Stimulated activated CD4-positive, alpha-beta T cell treated with anti-CD3 and anti-CD28 coated beads, Interleukin-1b, Interleukin-23, amount 100 ng/mL, for 1 hour (primary cell): ENCODE data around the gene TMIGD2.

Source experiments
- DNase-seq, 2 donors: peaks; one replicate each; pipeline ENCODE4 v3.0.0-alpha.2; 2020; ENCODE audit warnings: low read depth in 2 of 2

TMIGD2 gene

DNA sequence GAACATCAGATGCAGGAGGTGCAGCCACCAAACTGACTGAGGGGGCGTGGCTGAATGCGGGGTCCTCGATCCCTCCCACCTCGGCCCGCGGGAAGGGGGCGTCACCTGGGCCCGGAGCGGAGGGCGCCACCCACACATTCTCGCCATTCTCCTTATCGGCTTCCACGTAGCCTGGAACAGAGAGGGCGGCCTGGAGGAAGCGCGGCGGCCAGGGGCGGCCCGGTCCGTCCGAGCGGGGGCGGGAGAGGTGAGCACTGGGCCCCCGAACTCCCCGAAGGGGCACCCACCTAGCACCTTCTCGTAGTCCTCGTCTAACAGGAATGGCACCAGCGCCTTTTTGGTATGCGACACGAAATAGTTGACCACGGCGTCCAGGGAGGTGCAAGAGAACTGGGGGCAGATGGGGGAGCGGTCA lies 24.7 kb upstream of the TMIGD2 start:
- no peak for DNase-seq

DNA sequence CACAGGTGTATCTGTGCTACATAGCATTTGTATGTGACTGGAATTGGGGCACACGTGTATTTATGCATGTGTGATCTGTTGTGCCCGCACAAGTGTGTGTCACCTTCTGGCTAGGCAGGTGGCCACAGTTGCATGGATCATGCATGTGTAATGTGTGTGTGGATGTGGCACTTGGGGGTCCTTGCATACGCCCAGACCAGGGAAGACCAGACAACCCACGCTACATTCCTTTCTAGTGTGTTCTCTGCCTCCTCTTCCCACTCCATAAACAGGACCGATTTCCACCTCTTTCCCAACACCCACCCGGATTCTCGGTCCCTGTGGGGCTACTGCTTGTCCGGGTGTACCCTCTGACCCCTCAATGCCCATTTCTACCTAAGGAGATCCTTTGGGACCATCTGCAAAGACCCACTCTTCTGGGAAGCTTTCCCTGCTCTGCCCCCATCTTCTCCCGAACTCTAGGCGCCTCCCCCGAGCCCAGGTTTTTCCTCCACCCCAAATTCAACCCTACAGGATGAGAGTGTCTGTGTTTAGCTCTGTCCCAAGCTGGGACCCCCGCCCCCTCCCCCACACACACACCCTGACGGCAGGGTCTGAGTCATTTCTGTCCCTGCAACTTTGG lies 24.1 kb upstream of the TMIGD2 start:
- no peak for DNase-seq

DNA sequence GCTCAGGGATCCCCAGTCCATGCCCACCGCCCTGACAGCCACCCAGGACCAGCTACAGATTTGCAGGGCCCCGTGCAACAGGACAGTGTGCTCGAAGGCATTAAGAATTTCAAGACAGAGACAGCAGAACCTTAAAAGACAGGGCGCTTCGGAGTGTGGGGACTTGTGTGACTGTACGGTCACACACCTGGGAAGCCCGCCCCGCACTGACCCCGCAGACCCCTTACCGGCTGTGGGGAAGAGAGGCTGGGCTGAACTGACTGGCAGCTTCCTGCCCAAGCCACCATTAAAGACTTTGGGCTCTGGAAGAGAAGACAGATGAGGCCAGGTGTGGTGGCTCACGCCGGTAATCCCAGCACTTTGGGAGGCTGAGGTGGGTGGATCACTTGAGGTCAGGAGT lies 22.0 kb upstream of the TMIGD2 start:
- DNase-seq, result no peak

DNA sequence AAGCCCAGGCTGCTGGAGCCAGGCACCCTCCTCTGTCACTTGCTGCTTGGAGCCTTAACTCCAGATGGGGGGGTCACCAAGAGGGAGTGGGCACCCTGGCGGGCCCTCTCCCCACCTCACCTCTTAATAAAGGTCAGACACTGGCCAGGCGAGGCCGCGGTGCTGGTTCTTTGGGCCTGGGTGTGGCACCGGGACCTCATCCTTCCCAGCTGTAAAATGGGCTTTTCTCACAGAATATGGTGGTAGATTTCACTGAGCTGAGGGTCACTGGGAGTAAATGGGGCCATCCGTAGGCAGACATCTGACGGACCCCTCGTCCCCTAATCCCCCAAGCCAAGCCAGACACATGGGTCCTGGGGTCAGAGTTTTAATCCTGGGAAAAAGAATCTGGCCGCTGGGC lies 21.5 kb upstream of the TMIGD2 start:
- DNase-seq, result no peak

DNA sequence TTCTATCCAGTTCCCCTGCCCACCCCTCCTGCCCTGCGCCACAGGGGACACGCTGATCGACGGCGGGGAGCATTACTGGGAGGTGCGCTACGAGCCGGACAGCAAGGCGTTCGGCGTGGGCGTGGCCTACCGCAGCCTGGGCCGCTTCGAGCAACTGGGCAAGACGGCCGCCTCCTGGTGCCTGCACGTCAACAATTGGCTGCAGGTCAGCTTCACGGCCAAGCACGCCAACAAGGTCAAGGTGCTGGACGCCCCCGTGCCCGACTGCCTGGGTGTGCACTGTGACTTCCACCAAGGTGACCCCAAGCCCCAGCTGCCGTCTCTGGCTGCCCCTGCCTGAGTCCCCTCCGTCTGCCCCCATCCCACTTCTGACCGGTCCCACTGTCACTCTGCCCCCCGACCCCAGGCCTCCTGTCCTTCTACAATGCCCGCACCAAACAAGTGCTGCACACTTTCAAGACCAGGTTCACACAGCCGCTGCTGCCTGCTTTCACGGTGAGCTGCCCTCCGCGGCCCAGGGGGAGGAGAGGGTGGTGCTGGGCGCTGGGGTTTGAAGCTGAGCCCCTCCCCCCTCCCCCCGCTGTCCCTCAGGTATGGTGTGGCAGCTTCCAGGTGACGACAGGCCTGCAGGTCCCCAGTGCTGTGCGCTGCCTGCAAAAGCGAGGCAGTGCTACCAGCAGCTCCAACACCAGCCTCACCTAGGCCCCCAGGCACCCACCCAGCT lies 20.9 kb upstream of the TMIGD2 start:
- no peak for DNase-seq

DNA sequence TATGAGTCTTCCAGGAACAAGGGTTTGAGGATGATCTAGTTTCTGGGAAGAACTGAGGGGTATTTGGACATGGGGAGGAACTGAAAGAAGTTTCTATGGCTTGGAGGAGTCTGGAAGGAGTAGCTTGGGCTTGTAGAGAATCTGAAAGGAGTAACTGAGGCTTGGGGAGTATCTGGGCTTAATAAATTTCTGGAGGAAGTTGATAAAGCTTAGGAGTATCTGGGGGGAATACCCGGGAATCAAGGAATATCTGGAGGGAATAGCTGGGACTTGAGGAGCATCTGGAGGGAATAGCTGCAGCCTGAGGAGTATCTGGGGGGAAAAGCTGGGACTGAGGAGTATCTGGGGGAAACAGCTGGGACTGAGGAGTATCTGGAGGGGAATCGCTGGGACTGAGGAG lies 18.2 kb upstream of the TMIGD2 start:
- DNase-seq, result no peak

DNA sequence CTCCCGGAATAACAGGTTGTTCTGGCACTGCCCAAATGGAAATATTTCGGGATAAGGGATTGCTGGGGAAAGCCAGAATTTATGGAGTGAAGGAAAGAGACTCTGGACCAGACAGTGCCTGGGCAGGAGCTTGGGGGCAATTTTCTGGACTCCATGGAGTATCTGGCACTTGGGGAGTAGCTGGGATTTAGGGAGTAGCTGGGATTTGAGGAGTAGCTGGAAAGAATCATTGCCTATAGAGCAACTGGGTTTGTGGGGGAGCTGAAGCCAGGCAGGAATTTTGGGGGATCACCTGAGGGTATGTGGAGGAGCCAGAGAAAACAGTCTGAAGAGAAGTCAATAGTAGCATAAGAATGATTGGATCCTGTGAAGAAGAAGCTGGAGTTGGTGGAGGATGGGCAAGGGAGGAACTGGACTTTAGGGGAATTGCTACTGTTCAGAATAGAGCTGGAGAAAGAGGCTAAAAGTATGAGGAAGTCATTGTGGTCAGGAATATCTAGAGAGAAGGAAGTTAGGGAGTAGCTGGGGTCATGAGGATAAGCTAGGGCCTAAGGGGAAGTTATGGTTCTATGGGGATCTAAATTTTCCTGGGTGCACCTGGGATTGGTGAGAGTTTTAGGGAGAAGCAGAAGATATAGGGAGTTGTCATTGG lies 17.0 kb upstream of the TMIGD2 start:
- no peak for DNase-seq

DNA sequence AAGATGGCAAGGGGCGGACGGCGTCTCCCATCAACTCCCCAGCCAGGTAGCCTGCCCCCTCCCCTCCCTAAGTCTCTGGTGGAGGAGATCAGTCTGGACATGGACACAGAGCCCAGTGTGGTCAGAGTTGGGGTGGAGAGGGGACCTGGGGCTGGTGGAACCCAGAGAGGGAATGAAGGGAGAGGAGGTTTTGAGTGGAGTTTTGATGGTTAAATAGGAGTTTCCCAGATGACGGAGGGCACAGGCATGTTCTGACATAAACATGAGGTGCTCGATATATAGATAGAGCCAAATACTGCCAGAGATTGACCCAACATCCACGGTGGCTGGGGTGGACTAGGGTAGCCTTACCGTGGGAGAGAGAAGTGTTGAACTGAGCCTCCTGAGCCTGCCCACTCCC lies 16.3 kb upstream of the TMIGD2 start:
- DNase-seq, result no peak

DNA sequence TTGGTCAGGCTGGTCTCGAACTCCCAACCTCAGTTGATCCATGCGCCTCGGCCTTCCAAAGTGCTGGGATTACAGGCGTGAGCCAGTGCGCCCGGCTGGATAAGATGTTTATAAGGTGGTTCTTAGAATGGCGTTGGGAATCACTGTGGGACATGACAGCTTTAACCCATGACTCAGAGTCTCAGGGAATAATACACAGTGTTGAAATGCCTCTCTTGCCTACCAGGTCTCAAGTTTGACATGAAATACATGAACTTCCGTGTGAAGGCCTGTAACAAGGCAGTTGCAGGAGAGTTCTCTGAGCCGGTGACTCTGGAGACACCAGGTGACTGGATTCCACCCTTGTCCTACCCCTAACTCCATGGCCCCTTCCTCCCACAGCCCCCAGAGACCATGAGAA lies 14.8 kb upstream of the TMIGD2 start:
- DNase-seq, result no peak

DNA sequence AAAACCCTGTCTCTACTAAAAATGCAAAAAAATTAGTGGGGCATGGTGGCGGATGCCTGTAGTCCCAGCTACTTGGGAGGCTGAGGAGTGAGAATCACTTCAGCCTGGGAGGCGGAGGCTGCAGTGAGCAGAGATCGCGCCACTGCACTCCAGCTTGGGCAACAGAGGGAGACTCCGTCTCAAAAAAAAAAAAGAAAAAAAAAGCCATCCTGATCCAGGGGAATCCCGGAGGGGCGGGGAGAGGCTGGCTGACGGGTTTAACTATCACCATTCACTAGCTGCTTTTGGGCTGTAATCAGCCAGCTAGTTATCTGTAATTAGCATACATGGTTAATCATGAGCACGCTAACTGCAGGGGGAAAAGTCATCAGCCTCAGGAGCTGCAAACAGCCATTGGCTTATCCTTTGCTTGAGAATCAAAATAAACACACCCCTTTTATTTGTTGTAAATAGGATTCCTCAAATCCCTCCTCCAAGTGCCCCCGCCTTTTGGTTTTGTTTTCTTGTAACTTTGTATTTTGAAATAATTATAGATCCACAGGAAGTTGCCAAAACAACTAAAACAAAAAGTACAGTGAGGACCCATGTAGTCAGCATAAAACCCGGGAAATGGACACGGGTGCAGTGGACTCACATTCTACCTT lies 11.8 kb upstream of the TMIGD2 start:
- DNase-seq, result no peak

DNA sequence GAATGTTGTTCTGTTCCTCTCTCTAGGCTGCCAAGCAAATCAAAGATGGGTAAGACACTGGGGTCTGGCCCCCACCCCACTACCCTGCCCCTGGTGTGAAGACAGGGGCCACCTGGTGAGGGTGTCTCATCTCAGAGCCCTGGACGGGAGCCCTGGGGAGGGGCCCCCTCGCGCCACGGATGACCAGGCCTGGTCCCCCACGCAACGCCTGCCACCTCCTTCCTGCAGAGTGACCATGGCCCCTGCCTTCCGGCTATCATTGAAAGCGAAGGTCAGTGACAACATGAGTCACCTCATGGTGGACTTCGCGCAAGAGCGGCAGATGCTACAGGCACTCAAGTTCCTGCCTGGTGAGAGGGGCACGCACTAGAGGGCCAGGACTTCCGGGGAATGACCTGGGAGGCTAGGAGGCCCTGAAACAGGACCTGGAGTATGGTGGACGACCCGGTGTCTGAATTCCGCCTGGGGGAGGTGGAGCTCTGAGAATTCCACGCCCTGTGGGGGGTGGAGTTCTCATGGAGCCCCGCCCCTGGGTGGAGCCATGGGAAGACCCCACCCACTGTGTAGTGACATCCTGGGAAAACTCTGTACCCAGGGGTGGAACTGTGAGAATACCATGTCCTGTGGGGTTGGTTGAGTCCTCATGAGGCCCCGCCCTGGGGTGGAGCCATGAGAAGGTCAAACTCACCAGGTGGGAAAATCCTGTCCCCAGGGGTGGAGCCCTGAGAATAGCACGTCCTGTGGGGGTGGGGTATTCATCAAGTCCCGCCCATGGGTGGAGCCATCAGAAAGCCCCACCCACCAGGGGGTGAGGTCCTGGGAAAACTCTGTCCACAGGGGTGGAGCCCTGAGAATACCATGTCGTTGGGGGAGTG lies 8.3 kb upstream of the TMIGD2 start:
- DNase-seq, result no peak

DNA sequence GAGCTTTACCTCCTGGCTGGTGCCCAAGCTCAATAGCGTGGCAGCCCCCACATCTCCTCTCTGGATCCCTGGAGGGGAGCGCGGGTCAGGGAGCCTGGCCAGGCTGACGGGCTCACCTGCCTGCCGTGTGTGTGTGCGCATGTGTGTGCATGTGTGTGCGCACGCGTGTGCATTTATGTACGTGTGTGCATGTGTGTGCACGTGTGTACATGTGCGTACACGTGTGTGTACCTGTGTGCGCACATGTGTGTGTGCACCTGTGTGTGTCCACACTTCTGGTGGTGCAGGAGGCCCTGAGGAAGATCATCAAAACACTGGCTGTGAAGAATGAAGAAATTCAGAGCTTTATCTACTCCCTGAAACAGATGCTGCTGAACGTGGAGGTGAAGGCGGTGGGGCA lies 3.5 kb upstream of the TMIGD2 start:
- no peak for DNase-seq

DNA sequence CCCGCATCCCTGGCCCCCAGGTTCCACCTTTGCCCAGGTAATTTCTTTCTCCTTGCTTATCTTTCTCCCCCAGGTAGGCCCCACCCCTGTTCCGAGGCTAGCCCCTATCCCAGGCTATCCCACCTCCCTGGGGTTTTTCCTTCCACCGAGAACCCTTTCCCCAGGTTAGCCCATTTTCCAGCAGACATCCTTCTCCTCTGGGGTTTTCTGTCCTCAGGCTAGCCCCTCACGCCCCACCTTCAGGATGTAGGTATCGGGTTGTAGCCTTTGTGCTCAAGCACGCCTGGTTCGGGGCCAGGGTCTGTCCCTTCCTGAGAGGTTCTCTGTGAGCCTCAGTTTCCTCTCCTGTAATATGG lies 3.0 kb upstream of the TMIGD2 start:
- DNase-seq, result no peak

DNA sequence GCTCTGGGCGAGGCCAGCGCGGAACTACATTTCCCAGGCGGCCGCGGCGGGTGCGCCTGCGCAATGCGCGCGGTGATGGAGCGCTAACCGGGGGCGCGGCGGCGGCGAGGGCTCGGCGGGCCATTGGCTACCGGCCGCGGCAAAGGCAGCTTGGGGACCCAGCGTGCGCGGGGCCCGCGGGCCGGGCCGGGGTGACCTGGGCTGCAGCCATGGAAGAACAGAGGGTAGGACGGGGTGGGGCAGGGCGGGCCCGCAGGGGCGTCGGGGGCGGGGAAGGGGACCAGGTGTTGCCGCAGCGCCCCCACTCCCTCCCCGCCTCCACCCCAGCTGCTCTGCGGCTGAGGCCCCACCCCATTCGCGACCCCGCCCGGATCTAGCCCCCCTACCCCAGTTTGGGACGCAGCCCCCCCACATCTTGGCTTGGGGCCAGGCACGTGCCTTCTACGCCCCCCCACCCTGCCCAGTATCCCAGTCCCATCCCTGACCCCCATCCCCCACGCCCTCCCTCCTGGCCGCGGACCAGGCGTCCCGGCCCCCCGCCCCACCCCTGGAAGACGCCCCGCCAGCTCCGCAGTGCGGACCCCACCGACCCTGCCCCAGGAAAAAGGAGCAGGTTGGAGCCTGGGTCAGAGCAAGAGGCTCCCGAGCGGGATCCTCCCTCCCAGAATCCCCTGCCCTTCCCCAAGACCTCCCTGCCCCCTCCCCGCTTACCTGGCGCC lies 2.5 kb upstream of the TMIGD2 start, which contains the start of gene FSD1:
Gene FSD1, plus strand, starts transcription at position 61 of the 719 bp plus-strand sequence. Its CDS starts 149 bp downstream, at position 210.
- peak in 1 of 2 donors; percentile 52 for DNase-seq

DNA sequence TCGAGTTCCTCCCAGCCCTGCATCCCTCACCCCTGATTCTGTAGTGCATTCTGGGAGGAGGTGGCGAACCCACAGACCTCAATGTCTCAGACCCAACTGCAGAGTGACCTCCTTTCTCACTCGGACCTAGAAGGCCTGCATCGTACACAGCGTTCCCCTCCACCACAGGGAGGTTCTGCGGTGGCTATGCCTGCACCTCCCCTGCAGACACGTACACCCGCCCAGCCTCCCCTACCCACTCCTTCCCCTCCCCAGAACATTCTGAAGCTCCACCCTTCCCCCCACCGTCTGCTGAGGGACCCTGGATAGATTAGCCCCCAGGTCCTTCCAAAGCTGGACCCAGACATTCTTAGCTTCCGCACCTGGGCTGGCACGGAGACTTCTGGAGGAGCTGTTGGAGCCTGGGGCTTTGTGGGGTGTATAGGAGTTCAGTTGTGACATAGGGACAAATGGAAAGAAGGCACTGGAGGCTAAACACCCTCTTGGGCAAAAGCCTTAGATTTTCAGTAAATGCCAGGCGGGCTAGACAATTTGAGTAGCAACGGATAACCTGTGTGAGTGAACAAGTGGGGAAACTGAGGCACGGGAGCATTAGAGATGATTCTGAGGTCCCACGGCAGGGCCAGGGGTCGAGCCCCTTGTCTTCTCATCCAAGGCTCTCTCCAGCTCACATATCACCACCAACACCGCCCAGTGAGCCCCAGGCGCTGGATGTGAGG lies 1.8 kb upstream of the TMIGD2 start:
- DNase-seq, result no peak

DNA sequence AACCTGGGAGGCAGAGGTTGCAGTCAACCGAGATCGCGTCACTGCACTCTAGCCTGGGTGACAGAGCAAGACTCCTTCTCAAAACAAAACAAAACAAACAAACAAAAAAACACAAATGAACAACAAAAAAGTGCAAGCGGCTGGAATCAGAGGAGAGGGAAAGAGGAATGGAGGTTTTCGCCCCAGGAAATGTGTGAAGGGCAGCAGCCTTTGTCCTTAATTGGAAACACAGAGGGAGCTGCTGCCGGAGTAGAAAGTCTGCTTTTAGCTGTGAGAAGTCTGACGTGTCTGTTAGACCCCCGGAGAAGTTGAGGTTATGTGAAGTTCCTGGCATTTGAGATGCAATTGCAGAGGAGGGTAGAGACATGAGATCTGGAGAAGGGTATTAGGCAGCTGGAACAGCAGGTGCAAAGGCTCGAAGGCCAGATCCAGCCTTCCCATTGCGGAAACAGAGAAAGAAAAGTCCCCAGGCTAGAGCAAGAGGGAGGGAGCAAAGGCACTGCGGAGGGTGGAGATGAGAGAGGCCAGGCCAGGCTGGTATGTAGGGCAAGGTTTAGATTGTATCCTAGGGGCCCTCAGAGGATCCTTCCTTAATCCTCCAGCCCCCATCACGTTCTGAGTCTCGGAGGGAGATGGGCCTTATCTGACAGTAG lies 473 bp downstream of the TMIGD2 start:
- no peak for DNase-seq

DNA sequence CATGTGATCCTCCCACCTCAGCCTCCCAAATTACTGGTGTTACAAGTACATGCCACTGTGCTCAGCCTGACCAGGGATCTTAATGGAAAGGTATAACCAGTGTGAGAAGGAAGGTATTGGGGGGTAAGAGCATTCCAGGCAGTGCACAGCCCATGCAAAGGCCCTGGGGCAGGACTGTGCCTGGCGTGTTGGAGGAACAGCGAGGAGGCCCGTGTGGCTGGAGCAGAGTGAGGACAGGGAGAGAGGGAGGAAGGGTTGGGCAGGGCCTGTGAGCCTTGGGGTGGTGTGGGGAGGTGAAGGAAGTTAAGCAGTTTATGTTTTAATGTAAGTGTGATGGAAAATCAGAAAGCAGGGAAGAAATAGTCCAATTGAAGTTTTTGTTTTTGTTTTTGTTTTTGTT lies 1.6 kb downstream of the TMIGD2 start:
- no peak for DNase-seq

DNA sequence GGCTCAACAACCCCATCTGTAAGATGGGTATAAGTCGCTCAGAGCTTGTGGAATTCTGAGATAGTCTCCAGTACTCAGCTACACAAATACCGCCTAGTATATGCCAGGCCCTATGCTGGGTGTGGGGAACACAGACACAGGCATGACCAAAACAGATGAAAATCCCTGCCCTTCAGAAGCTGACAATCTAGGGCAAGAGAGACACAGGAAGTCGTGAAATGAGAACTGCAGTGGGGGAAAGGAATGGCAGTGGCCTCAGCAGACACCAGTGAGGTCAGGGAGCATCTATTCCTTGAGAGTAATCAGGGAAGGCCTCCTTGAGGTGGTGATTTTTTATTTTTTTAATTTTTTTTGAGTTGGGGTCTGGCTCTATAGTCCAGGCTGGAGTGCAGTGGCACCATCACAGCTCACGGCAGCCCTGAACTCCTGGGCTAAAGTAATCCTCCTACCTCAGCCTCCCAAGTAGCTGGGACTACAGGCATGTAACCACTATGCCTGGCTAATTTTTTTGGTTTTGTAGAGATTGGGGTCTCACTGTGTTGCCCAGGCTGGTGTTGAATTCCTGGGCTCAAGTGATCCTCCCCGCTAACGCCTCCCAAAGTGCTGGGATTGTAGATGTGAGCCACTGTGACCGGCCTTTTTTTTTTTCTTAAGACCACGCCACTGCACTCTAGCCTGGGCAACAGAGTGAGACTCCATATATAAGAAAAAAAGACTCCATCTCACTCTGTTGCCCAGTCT lies 3.2 kb downstream of the TMIGD2 start:
- no peak for DNase-seq
